HCT116 (cell line): ENCODE measurements around the gene RAI14. TPM values are rescaled to one million over a fixed set of nuclear protein-coding genes. Genes with fewer than 3 reads are reported as not detected.

ENCODE experiments used
- ATAC-seq: fragments of 200-7000 bp; cut with Tn5 transposase; 2 replicates; pipeline ENCODE4 v1.9.1; 2020; ENCODE audit warnings: mild to moderate bottlenecking, moderate library complexity
- BruUV-seq: library from RNA; stranded (reverse); fragments of 400-500 nt; replicated peaks from 2 replicates; lab custom pipeline; 2021; lab: Mats Ljungman, UMichigan
- CTCF ChIA-PET: fragments of 300-600 bp; sonication (Branson Sonifier 250); formaldehyde crosslinking; loops from one replicate; lab custom pipeline; 2021; ENCODE audit warnings: antibody characterized with exemption; lab: Charles Lee
- POLR2A ChIA-PET: fragments of 300-600, 350-600 bp; sonication (Branson Sonifier 250); formaldehyde crosslinking; loops from one replicate; lab custom pipeline; 2021; ENCODE audit warnings: antibody characterized with exemption; lab: Charles Lee
- RAD21 ChIA-PET, 2 experiments: fragments of 300-600 bp; sonication (Branson Sonifier 250); formaldehyde crosslinking; loops; one replicate each; lab custom pipeline; 2023; ENCODE audit warnings: low total read pairs in 2 of 2; ENCODE audit not compliant: uncharacterized antibody in 2 of 2, unreplicated experiment in 2 of 2, low non-redundant PET in 1 of 2; lab: Charles Lee
- DNase-seq: peaks from one replicate; pipeline ENCODE4 v3.0.0-alpha.2; 2010; ENCODE audit warnings: low read depth, low spot score
- H2AFZ ChIP-seq: fragments of 200-600 bp; shearing (Covaris generic), sonication (generic); 2 replicates; pipeline ENCODE4 v1.6.1; 2017; ENCODE audit warnings: low read depth, mixed run types, mixed read lengths, antibody characterized with exemption, low read length; ENCODE audit not compliant: poor library complexity, severe bottlenecking
- H3K27ac ChIP-seq: 2 replicates; pipeline ENCODE4 v1.5.1; 2012; ENCODE audit warnings: low read depth, low read length
- H3K27me3 ChIP-seq: fragments of 200-600 bp; sonication (generic); 2 replicates; pipeline ENCODE4 v1.6.1; 2016; ENCODE audit warnings: mixed run types, low read length, mixed read lengths; ENCODE audit not compliant: insufficient read depth
- H3K36me3 ChIP-seq, 2 experiments: fragments of 200-500 bp in 1 of 2; fragments of 200-600 bp in 1 of 2; sonication (Bioruptor generic) in 1 of 2; sonication (generic) in 1 of 2; 2 replicates each; pipeline versions ENCODE4 v1.5.1 to v1.6.1; 2014 to 2016; ENCODE audit warnings: low read length in 2 of 2, inconsistent platforms in 1 of 2, mixed read lengths in 1 of 2, mixed run types in 1 of 2; ENCODE audit not compliant: insufficient read depth in 2 of 2, control insufficient read depth in 1 of 2
- H3K4me1 ChIP-seq, 2 experiments: fragments of 200-600 bp in 1 of 2; sonication (generic) in 1 of 2; 2 replicates each; pipeline versions ENCODE4 v1.5.1 to v1.6.1; 2012 to 2017; ENCODE audit warnings: low read length in 2 of 2, inconsistent platforms in 1 of 2, mild to moderate bottlenecking in 1 of 2, mixed read lengths in 1 of 2, mixed run types in 1 of 2, moderate library complexity in 1 of 2; ENCODE audit not compliant: insufficient read depth in 2 of 2, control insufficient read depth in 1 of 2
- H3K4me2 ChIP-seq: fragments of 200-600 bp; sonication (generic); 2 replicates; pipeline ENCODE4 v1.6.1; 2017; ENCODE audit warnings: mixed run types, low read length, mixed read lengths
- H3K4me3 ChIP-seq, 2 experiments: fragments of 200-600 bp in 1 of 2; sonication (generic) in 1 of 2; replicated peaks in 1 of 2; 2 replicates each; pipeline ENCODE4 v1.5.1; 2011 to 2016; ENCODE audit warnings: low read length in 2 of 2, control low read depth in 1 of 2, low read depth in 1 of 2, mild to moderate bottlenecking in 1 of 2, mixed read lengths in 1 of 2, mixed run types in 1 of 2
- H3K79me2 ChIP-seq: fragments of 200-600 bp; sonication (generic); 2 replicates; pipeline ENCODE4 v1.6.1; 2017; ENCODE audit warnings: mild to moderate bottlenecking, mixed run types, low read length, moderate library complexity, mixed read lengths; ENCODE audit not compliant: insufficient read depth
- H3K9ac ChIP-seq: fragments of 200-600 bp; sonication (generic); 2 replicates; pipeline ENCODE4 v1.6.1; 2016; ENCODE audit warnings: low read length, mixed read lengths
- H3K9me2 ChIP-seq: fragments of 200-600 bp; sonication (generic), shearing (Covaris generic); 2 replicates; pipeline ENCODE4 v1.6.1; 2017; ENCODE audit warnings: mixed run types, mild to moderate bottlenecking, moderate library complexity; ENCODE audit not compliant: insufficient read depth
- H3K9me3 ChIP-seq, 2 experiments: fragments of 200-500 bp in 1 of 2; fragments of 200-600 bp in 1 of 2; sonication (Bioruptor generic) in 1 of 2; sonication (generic) in 1 of 2; 2 replicates each; pipeline ENCODE4 v1.6.1; 2014 to 2017; ENCODE audit warnings: low read length in 2 of 2, mixed read lengths in 2 of 2, inconsistent platforms in 1 of 2, low read depth in 1 of 2, mild to moderate bottlenecking in 1 of 2, mixed run types in 1 of 2, moderate library complexity in 1 of 2; ENCODE audit not compliant: control insufficient read depth in 1 of 2, insufficient read depth in 1 of 2
- H4K20me1 ChIP-seq: fragments of 200-600 bp; sonication (generic), shearing (Covaris generic); 2 replicates; pipeline ENCODE4 v1.6.1; 2017; ENCODE audit warnings: mixed run types, mild to moderate bottlenecking, moderate library complexity; ENCODE audit not compliant: insufficient read depth
- EZH2phosphoT487 ChIP-seq: fragments of 200-600 bp; IDR thresholded peaks from 2 replicates; pipeline ENCODE4 v1.6.1; 2018; ENCODE audit warnings: antibody characterized with exemption, borderline replicate concordance
- FOSL1 ChIP-seq: IDR thresholded peaks from 2 replicates; pipeline ENCODE4 v1.6.1; 2012; ENCODE audit warnings: low read depth
- JUND ChIP-seq: IDR thresholded peaks from 2 replicates; pipeline ENCODE4 v1.6.1; 2012
- POLR2A ChIP-seq: IDR thresholded peaks from 2 replicates; pipeline ENCODE4 v1.7.0; 2011; ENCODE audit warnings: borderline replicate concordance; ENCODE audit not compliant: insufficient read depth, insufficient read length; ENCODE audit errors: extremely low read depth
- POLR2AphosphoS5 ChIP-seq: IDR thresholded peaks from 2 replicates; pipeline ENCODE4 v1.6.1; 2011; ENCODE audit warnings: mild to moderate bottlenecking, low read depth, low read length, moderate library complexity
- ZNF274 ChIP-seq: fragments of 200-500 bp; sonication (Bioruptor generic); IDR thresholded peaks from 2 replicates; pipeline ENCODE4 v1.6.1; 2014; ENCODE audit warnings: mild to moderate bottlenecking, low read depth, low read length, inconsistent platforms
- intact Hi-C: fragments of 100-400 bp; cut with micrococcal nuclease; formaldehyde crosslinking; loops from 2 replicates; pipeline ENCODE4 v1.10.0; 2022
- total RNA-seq: library from RNA; stranded (reverse); gene quantifications from one replicate; pipeline ENCODE4 v1.2.1, GENCODE V29; 2021; ENCODE audit not compliant: unreplicated experiment
- TF ChIP-seq, protein P1 (sequence below): IDR thresholded peaks from 2 replicates; pipeline ENCODE4 v1.6.1; 2012
- TF ChIP-seq, protein P2 (sequence below): IDR thresholded peaks from 2 replicates; pipeline ENCODE4 v1.6.1; 2011; ENCODE audit warnings: mild to moderate bottlenecking, low read length, moderate library complexity; ENCODE audit not compliant: insufficient replicate concordance; ENCODE audit errors: extremely low read depth
- TF ChIP-seq, protein P3 (sequence below): IDR thresholded peaks from 2 replicates; pipeline ENCODE4 v1.6.1; 2012; ENCODE audit warnings: low read depth
- TF ChIP-seq, protein P4 (sequence below), 3 experiments: fragments of 200-600 bp in 1 of 3; sonication (generic) in 1 of 3; IDR thresholded peaks in 2 of 3; conservative IDR thresholded peaks in 1 of 3; 2 replicates each; pipeline ENCODE4 v1.5.1; 2012 to 2017; ENCODE audit warnings: low read depth in 2 of 3, low read length in 2 of 3, antibody characterized with exemption in 1 of 3, borderline replicate concordance in 1 of 3, control low read depth in 1 of 3, mild to moderate bottlenecking in 1 of 3, mixed read lengths in 1 of 3, mixed run types in 1 of 3, moderate library complexity in 1 of 3; ENCODE audit not compliant: insufficient read depth in 1 of 3

Gene RAI14
- total RNA-seq, 1 experiment from 2014 or later: 47.9 TPM

DNA sequence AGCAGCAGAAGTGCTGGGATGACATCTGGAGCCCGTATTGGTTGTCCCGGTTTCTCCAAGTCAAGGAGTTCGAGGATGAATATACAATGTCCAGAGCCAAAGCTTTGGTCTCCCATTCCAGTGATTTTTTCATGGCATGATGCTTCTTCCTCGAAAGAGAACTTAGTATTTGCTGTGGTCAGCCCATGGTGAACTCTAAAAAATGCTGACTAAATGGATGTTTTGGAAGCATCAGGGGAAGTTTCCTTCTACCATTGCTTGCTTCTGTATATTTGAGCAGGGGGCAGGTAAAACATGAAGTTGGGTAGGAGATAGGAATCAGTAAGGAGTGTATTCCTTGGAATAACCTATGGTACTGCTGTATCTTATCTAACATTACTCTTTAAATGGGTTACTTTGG lies 191.4 kb downstream of the RAI14 start:
- DNase-seq (no peak), ATAC-seq (no peak)
- H3K79me2 ChIP-seq: no peaks in the 10 kb centered on the region
- H3K27me3 ChIP-seq: no peaks in the 10 kb centered on the region
- TF ChIP-seq, protein P1, sequence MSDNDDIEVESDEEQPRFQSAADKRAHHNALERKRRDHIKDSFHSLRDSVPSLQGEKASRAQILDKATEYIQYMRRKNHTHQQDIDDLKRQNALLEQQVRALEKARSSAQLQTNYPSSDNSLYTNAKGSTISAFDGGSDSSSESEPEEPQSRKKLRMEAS: no peak
- TF ChIP-seq, protein P2, sequence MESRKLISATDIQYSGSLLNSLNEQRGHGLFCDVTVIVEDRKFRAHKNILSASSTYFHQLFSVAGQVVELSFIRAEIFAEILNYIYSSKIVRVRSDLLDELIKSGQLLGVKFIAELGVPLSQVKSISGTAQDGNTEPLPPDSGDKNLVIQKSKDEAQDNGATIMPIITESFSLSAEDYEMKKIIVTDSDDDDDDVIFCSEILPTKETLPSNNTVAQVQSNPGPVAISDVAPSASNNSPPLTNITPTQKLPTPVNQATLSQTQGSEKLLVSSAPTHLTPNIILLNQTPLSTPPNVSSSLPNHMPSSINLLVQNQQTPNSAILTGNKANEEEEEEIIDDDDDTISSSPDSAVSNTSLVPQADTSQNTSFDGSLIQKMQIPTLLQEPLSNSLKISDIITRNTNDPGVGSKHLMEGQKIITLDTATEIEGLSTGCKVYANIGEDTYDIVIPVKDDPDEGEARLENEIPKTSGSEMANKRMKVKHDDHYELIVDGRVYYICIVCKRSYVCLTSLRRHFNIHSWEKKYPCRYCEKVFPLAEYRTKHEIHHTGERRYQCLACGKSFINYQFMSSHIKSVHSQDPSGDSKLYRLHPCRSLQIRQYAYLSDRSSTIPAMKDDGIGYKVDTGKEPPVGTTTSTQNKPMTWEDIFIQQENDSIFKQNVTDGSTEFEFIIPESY: no peak
- no peak for TF ChIP-seq EZH2phosphoT487
- ChIA-PET POLR2A (no interaction called here), CTCF (no interaction called here), RAD21 (no interaction called here)
- no peak overlapping the region for H2AFZ ChIP-seq
- H3K4me2 ChIP-seq: no peak overlapping the region
- peaks cover 4% of the 10 kb centered on the region; the same call in 1 of the 2 replicates for H3K9me2 ChIP-seq
- H4K20me1 ChIP-seq: no peaks in the 10 kb centered on the region
- BruUV-seq: no TSS peak
- H3K27ac ChIP-seq: no peak overlapping the region
- H3K36me3 ChIP-seq: no peaks in the 10 kb centered on the region
- H3K9ac ChIP-seq: no peak overlapping the region
- H3K4me1 ChIP-seq: no peaks in the 10 kb centered on the region
- H3K9me3 ChIP-seq: no peaks in the 10 kb centered on the region
- H3K4me3 ChIP-seq: no peak overlapping the region
- intact Hi-C loops: no loop called here

DNA sequence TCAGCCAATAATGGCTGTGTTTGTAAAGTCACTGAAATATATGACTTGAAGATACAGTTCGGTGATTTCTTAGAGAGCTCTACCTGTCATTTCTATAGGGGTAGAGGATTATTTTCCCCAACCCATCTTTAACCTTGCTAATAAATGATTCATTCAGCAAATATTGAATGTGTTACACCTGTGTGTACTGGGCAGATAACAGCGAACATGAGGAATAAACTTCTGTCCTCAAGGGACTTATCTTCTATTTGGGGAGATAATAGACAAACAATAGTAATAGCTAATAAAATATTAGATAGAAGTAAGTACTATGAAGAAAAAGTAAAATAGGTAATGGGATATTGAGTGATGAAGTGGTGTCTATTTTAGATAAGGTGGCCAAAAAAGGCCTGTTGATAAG lies 192.1 kb downstream of the RAI14 start:
- ChIA-PET RAD21 (no interaction called here), POLR2A (no interaction called here), CTCF (no interaction called here)
- H3K36me3 ChIP-seq: no peaks in the 10 kb centered on the region
- H3K27me3 ChIP-seq: no peaks in the 10 kb centered on the region
- peaks cover 4% of the 10 kb centered on the region; the same call in 1 of the 2 replicates for H3K9me2 ChIP-seq
- H3K27ac ChIP-seq: no peak overlapping the region
- ATAC-seq (no peak), DNase-seq (no peak)
- H3K4me1 ChIP-seq: no peaks in the 10 kb centered on the region
- H3K4me2 ChIP-seq: no peak overlapping the region
- TF ChIP-seq, protein P3, sequence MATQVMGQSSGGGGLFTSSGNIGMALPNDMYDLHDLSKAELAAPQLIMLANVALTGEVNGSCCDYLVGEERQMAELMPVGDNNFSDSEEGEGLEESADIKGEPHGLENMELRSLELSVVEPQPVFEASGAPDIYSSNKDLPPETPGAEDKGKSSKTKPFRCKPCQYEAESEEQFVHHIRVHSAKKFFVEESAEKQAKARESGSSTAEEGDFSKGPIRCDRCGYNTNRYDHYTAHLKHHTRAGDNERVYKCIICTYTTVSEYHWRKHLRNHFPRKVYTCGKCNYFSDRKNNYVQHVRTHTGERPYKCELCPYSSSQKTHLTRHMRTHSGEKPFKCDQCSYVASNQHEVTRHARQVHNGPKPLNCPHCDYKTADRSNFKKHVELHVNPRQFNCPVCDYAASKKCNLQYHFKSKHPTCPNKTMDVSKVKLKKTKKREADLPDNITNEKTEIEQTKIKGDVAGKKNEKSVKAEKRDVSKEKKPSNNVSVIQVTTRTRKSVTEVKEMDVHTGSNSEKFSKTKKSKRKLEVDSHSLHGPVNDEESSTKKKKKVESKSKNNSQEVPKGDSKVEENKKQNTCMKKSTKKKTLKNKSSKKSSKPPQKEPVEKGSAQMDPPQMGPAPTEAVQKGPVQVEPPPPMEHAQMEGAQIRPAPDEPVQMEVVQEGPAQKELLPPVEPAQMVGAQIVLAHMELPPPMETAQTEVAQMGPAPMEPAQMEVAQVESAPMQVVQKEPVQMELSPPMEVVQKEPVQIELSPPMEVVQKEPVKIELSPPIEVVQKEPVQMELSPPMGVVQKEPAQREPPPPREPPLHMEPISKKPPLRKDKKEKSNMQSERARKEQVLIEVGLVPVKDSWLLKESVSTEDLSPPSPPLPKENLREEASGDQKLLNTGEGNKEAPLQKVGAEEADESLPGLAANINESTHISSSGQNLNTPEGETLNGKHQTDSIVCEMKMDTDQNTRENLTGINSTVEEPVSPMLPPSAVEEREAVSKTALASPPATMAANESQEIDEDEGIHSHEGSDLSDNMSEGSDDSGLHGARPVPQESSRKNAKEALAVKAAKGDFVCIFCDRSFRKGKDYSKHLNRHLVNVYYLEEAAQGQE: no peak
- TF ChIP-seq ZNF274 (no peak), JUND (no peak), POLR2A (no peak), FOSL1 (no peak), POLR2AphosphoS5 (no peak)
- TF ChIP-seq, protein P4, sequence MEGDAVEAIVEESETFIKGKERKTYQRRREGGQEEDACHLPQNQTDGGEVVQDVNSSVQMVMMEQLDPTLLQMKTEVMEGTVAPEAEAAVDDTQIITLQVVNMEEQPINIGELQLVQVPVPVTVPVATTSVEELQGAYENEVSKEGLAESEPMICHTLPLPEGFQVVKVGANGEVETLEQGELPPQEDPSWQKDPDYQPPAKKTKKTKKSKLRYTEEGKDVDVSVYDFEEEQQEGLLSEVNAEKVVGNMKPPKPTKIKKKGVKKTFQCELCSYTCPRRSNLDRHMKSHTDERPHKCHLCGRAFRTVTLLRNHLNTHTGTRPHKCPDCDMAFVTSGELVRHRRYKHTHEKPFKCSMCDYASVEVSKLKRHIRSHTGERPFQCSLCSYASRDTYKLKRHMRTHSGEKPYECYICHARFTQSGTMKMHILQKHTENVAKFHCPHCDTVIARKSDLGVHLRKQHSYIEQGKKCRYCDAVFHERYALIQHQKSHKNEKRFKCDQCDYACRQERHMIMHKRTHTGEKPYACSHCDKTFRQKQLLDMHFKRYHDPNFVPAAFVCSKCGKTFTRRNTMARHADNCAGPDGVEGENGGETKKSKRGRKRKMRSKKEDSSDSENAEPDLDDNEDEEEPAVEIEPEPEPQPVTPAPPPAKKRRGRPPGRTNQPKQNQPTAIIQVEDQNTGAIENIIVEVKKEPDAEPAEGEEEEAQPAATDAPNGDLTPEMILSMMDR (IDR thresholded peaks at IDR 0.05 in 2 of 3, conservative IDR thresholded peaks at IDR 0.05 in 1 of 3; ENCODE audit: borderline replicate concordance in 1 of 3, insufficient read depth in 1 of 3, low read depth in 2 of 3, low read length in 2 of 3): no peak
- no peaks in the 10 kb centered on the region for H4K20me1 ChIP-seq
- no peaks in the 10 kb centered on the region for H3K9me3 ChIP-seq
- intact Hi-C loops: no loop called here
- no TSS peak for BruUV-seq
- no peak overlapping the region for H3K4me3 ChIP-seq
- no peak overlapping the region for H2AFZ ChIP-seq
- no peaks in the 10 kb centered on the region for H3K79me2 ChIP-seq
- no peak overlapping the region for H3K9ac ChIP-seq
